HepG2 (cell line): ENCODE data around the gene BCAN.

Experiments
- PRDM10 ChIP-seq: sonication (generic); formaldehyde crosslinking; IDR thresholded peaks from 2 replicates; pipeline ENCODE4 v1.4.0; 2020; ENCODE audit warnings: low read depth, missing genetic modification reagents
- TAF1 ChIP-seq: sonication (generic); formaldehyde crosslinking; IDR thresholded peaks from 2 replicates; pipeline ENCODE4 v1.4.0; 2020; ENCODE audit warnings: missing genetic modification reagents

DNA sequence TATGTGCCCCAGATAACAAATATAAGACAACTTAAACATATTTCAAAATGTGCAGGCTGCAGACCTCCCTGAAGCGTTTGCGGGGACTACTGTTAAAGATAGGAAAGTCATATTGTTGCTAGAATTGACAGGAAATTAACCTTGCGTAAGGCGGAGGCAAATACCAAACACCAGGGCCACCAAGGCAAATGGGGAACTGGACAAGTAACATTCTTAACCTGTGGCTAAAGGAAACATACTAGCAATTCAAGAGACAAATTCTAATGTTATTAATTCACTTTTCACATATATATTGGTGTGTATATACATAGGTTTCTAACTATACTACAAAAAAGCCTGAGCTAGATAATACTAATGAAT, 15.9 kb upstream of the BCAN start:
- TF ChIP-seq PRDM10 (no peak), TAF1 (CRISPR knock-in tag) (no peak)
